Stimulated activated naive CD4-positive, alpha-beta T cell (primary cell): ENCODE data around the gene CTSL.

Experiments
- DNase-seq, 6 experiments: peaks; one replicate each; lab custom pipeline; 2025; lab: John Stamatoyannopoulos, UW

Gene CTSL

GRCh38 chr9:87725900-87726709 is at the start of gene CTSL:
CTSL (plus strand) TSS chr9:87726119; CDS start chr9:87727604, 1,485 bp downstream.
- DNase-seq = peak; percentile 27 to 70 (median 52)

- no peak for DNase-seq
Observed at GRCh38 chr9:87676976-87677775, 48.7 kb upstream of the CTSL start.

- DNase-seq = no peak
Observed at GRCh38 chr9:87677776-87678587, 47.9 kb upstream of the CTSL start.

GRCh38 chr9:87678650-87679355 is 47.1 kb upstream of the CTSL start:
- DNase-seq = peak in 4 of 6 experiments; percentile 8 to 46 (median 26)

GRCh38 chr9:87681271-87682061 is 44.5 kb upstream of the CTSL start:
- no peak for DNase-seq

GRCh38 chr9:87682085-87682484 is 43.8 kb upstream of the CTSL start:
- DNase-seq = no peak

- no peak for DNase-seq
Observed at GRCh38 chr9:87682618-87683017, 43.3 kb upstream of the CTSL start.

- no peak for DNase-seq
Observed at GRCh38 chr9:87683751-87684626, 41.9 kb upstream of the CTSL start.

- DNase-seq = no peak
Observed at GRCh38 chr9:87684627-87685219, 41.2 kb upstream of the CTSL start.

GRCh38 chr9:87685441-87685840 is 40.5 kb upstream of the CTSL start:
- DNase-seq = no peak

- peak in 1 of 6 experiments; percentile 19 for DNase-seq
Observed at GRCh38 chr9:87685871-87686519, 39.9 kb upstream of the CTSL start.

- no peak for DNase-seq
Observed at GRCh38 chr9:87686520-87687090, 39.3 kb upstream of the CTSL start.

GRCh38 chr9:87687207-87687606 is 38.7 kb upstream of the CTSL start:
- DNase-seq = no peak

- no peak for DNase-seq
Observed at GRCh38 chr9:87694236-87694755, 31.6 kb upstream of the CTSL start.

- DNase-seq = no peak
Observed at GRCh38 chr9:87695523-87695922, 30.4 kb upstream of the CTSL start.

- no peak for DNase-seq
Observed at GRCh38 chr9:87696641-87697040, 29.3 kb upstream of the CTSL start.

- no peak for DNase-seq
Observed at GRCh38 chr9:87698069-87698809, 27.7 kb upstream of the CTSL start.

- DNase-seq = no peak
Observed at GRCh38 chr9:87699835-87700234, 26.1 kb upstream of the CTSL start.
